ENCODE measurements around the gene RPL10A.

The RPL10A gene

GRCh38 chr6:35449287-35449881, 18.8 kb upstream of the RPL10A start:
- DNase-seq, result peak; percentile 31

GRCh38 chr6:35451354-35452182, 16.6 kb upstream of the RPL10A start:
- no peak for DNase-seq

- DNase-seq, result peak; percentile 81
These were observed 15.8 kb upstream of the RPL10A start, which contains the start of gene FANCE for GRCh38 chr6:35452183-35453090. TSS of gene FANCE (plus strand) at chr6:35452338. CDS start at chr6:35452546, 208 bp downstream.

- no peak for DNase-seq
These were observed 15.0 kb upstream of the RPL10A start for GRCh38 chr6:35453236-35453635.

- no peak for DNase-seq
These were observed 13.7 kb upstream of the RPL10A start for GRCh38 chr6:35454391-35455110.

- no peak for DNase-seq
These were observed 10.3 kb upstream of the RPL10A start for GRCh38 chr6:35457907-35458306.

GRCh38 chr6:35461270-35461669, 6.9 kb upstream of the RPL10A start:
- no peak for DNase-seq

- DNase-seq, result no peak
These were observed 4.9 kb upstream of the RPL10A start for GRCh38 chr6:35463292-35463691.

GRCh38 chr6:35465646-35466045, 2.6 kb upstream of the RPL10A start:
- no peak for DNase-seq

- DNase-seq, result no peak
These were observed 964 bp downstream of the RPL10A start for GRCh38 chr6:35468980-35469750.

GRCh38 chr6:35469751-35470662, 1.8 kb downstream of the RPL10A start:
- no peak for DNase-seq

- no peak for DNase-seq
These were observed 2.5 kb downstream of the RPL10A start for GRCh38 chr6:35470663-35471120.

- no peak for DNase-seq
These were observed 3.7 kb downstream of the RPL10A start for GRCh38 chr6:35471836-35472345.

- DNase-seq, result no peak
These were observed 5.1 kb downstream of the RPL10A start for GRCh38 chr6:35473075-35473849.

- no peak for DNase-seq
These were observed 5.6 kb downstream of the RPL10A start for GRCh38 chr6:35473850-35474130.

- DNase-seq, result no peak
These were observed 6.1 kb downstream of the RPL10A start for GRCh38 chr6:35474131-35474941.

GRCh38 chr6:35474942-35475570, 6.9 kb downstream of the RPL10A start:
- no peak for DNase-seq

- no peak for DNase-seq
These were observed 7.4 kb downstream of the RPL10A start for GRCh38 chr6:35475573-35475972.
